ENCODE measurements around the gene CACNA1I. TPM values are rescaled to one million over a fixed set of nuclear protein-coding genes. Genes with fewer than 3 reads are reported as not detected.

The CACNA1I gene
- total and polyA plus RNA-seq, 11 donors, result 0.01 to 0.07 (median 0.04) TPM; not detected in 6

DNA sequence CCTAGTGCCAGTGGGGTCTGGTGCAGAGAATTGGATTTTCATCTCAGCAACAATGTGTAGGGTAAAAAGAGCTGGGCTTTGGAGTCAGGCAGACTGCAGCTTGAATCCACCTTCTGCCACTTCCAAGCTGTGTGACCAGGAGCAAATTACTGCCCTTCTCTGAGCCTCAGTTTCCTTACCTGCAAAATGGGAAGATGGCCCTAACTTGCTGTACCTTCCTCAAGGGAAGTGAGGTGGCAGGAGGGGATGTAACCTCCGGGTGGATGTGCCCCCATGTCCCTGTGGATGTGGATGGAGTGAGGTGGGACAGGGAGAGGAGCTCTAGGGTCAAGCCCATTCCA lies 90.9 kb downstream of the CACNA1I start:
- TF ChIP-seq, protein P1, sequence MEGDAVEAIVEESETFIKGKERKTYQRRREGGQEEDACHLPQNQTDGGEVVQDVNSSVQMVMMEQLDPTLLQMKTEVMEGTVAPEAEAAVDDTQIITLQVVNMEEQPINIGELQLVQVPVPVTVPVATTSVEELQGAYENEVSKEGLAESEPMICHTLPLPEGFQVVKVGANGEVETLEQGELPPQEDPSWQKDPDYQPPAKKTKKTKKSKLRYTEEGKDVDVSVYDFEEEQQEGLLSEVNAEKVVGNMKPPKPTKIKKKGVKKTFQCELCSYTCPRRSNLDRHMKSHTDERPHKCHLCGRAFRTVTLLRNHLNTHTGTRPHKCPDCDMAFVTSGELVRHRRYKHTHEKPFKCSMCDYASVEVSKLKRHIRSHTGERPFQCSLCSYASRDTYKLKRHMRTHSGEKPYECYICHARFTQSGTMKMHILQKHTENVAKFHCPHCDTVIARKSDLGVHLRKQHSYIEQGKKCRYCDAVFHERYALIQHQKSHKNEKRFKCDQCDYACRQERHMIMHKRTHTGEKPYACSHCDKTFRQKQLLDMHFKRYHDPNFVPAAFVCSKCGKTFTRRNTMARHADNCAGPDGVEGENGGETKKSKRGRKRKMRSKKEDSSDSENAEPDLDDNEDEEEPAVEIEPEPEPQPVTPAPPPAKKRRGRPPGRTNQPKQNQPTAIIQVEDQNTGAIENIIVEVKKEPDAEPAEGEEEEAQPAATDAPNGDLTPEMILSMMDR (IDR thresholded peaks at IDR 0.05), result no peak
- peaks cover 44 to 99% (median 55%) of the 10 kb centered on the region in 9 donors for H3K27me3 ChIP-seq
- WGBS, 4 donors, result 56 to 71% (median 67%) methylated on average over 1 of the region's 1 CpG; no CpG with 5 or more reads in 1 of the 4 donors
- no peaks in the 10 kb centered on the region for H3K36me3 ChIP-seq
- intact Hi-C loops (cut with DNase I), result no loop called here
- ATAC-seq (no peak), DNase-seq (no peak)
- H3K4me1 ChIP-seq, result peaks cover 0 to 26% (median 2%) of the 10 kb centered on the region in 12 donors
- no peak overlapping the region for H3K27ac ChIP-seq
- H3K9me3 ChIP-seq, result no peaks in the 10 kb centered on the region
- H3K4me3 ChIP-seq, result peak overlapping the region in 1 of 12 donors; percentile 5

DNA sequence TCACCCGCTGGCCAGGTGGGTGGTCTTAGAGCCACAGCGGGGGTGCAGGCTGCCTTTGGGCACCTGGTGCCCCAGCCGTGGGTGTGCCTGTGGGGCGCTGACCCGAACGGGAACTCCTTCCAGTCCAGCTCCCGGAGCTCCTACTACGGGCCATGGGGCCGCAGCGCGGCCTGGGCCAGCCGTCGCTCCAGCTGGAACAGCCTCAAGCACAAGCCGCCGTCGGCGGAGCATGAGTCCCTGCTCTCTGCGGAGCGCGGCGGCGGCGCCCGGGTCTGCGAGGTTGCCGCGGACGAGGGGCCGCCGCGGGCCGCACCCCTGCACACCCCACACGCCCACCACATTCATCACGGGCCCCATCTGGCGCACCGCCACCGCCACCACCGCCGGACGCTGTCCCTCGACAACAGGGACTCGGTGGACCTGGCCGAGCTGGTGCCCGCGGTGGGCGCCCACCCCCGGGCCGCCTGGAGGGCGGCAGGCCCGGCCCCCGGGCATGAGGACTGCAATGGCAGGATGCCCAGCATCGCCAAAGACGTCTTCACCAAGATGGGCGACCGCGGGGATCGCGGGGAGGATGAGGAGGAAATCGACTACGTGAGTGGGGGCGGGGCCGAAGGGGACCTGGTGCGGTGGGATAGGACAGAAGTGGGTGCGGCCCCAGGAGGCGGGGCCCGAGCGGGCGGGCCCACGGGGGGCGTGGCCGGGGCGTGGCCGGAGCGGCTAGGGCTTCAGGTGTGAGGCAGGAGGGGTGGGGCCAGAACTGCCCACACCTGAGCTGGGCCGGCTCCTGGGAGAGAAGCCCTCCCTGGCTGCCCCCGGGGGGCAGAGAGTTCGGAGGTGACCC lies 91.5 kb downstream of the CACNA1I start:
- Histone ChIP-seq H3K27ac (no peak overlapping the region), H3K4me3 (peak overlapping the region in 5 of 12 donors; percentile 4 to 41 (median 9)), H3K4me1 (peaks cover 0 to 26% (median 2%) of the 10 kb centered on the region in 12 donors), H3K9me3 (no peaks in the 10 kb centered on the region), H3K27me3 (peaks cover 44 to 93% (median 55%) of the 10 kb centered on the region in 9 donors), H3K36me3 (no peaks in the 10 kb centered on the region)
- DNase-seq (no peak), ATAC-seq (no peak)
- TF ChIP-seq, protein P1 (IDR thresholded peaks at IDR 0.05), result no peak
- TF ChIP-seq POLR2A (IDR thresholded peaks at IDR 0.05), result no peak
- intact Hi-C loops (cut with DNase I), result no loop called here
- WGBS, 4 donors, result 2 to 10% (median 4%) methylated on average over 18 to 77 of the region's 77 CpGs

DNA sequence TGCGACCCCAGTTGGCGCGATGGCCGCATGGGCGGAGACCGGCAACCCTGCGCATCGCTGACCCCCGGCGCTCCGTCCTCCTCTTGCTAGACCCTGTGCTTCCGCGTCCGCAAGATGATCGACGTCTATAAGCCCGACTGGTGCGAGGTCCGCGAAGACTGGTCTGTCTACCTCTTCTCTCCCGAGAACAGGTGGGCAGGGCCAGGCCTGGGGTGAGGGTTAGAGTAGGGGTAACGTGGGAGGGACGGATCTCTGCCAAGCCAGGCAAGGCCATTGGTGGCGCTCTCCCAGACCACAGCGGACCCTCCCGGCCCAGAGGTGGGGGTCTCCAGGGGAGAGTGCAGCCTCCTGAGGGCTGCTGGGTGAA lies 92.1 kb downstream of the CACNA1I start:
- no peak overlapping the region for H3K27ac ChIP-seq
- no peak for DNase-seq
- peaks cover 44 to 87% (median 54%) of the 10 kb centered on the region in 9 donors for H3K27me3 ChIP-seq
- H3K9me3 ChIP-seq, result peaks cover 0 to 1% (median 0%) of the 10 kb centered on the region in 12 donors
- H3K4me3 ChIP-seq, result peak overlapping the region in 2 of 12 donors; percentile 5 to 41
- no peak for ATAC-seq
- peaks cover 0 to 26% (median 2%) of the 10 kb centered on the region in 12 donors for H3K4me1 ChIP-seq
- WGBS, 4 donors, result 11 to 19% (median 14%) methylated on average over 20 to 26 of the region's 26 CpGs
- TF ChIP-seq, protein P1 (IDR thresholded peaks at IDR 0.05), result no peak
- no peak for TF ChIP-seq POLR2A (IDR thresholded peaks at IDR 0.05)
- H3K36me3 ChIP-seq, result no peaks in the 10 kb centered on the region
- intact Hi-C loops (cut with DNase I), result no loop called here

DNA sequence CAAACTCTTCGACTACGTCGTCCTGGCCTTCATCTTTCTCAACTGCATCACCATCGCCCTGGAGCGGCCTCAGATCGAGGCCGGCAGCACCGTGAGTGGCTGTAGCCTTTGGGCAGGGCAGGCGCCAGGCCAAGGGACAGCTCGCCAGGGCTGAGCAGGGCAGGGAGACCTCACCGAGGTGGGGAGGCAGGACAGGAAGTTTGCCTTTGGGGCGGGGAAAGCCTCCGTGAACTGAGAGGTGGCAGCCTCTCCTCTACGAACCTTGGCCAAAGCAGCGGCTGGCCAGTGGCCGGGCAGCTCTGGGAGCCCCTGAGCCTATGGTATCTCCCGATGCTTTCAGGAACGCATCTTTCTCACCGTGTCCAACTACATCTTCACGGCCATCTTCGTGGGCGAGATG lies 93.2 kb downstream of the CACNA1I start:
- no peak for ATAC-seq
- WGBS, 4 donors, result 52 to 59% (median 54%) methylated on average over 11 to 22 of the region's 22 CpGs
- intact Hi-C loops (cut with DNase I), result no loop called here
- Histone ChIP-seq H3K27me3 (peaks cover 44 to 81% (median 53%) of the 10 kb centered on the region in 9 donors), H3K36me3 (no peaks in the 10 kb centered on the region), H3K4me1 (peaks cover 0 to 26% (median 2%) of the 10 kb centered on the region in 12 donors), H3K9me3 (peaks cover 0 to 6% (median 0%) of the 10 kb centered on the region in 12 donors), H3K4me3 (peak overlapping the region in 1 of 12 donors; percentile 3), H3K27ac (no peak overlapping the region)
- DNase-seq, result no peak
- TF ChIP-seq, protein P1 (IDR thresholded peaks at IDR 0.05), result no peak
- TF ChIP-seq POLR2A (IDR thresholded peaks at IDR 0.05), result no peak
